HG03159 (cell line): ENCODE data around the gene PPP1R1C.

ENCODE experiments used
- ATAC-seq: cut with Tn5 transposase; IDR thresholded peaks from one replicate; pipeline ENCODE4 v1.9.1; 2021; ENCODE audit warnings: mild to moderate bottlenecking, moderate library complexity; ENCODE audit not compliant: unreplicated experiment

The PPP1R1C gene

DNA sequence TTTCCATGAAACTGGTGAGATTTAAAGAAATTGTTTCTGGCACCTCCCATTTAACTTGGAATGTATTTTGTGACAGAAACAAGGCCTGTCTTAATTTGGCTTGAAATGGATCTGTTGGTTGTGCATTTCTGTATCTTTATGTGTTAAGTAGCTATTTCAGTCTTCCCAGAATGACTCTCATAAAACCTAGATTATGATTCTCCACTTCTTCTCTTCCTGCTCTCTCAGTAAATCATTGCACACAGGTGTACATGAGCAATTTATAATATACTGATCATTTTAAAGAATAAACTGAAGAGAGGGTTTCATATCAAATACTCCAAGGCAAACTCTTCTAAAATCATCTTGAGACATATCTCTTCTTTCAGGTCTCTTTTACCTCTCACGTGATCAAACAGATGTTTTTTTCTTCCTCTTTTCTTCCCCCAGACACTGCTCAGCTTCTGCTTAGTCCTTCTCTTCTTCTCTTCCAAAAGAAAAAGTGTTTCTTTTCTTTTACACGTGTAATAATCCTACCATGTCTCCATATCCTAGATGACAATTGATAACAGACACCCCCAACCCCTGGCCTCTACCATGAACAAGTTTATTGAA, 112.0 kb downstream of the PPP1R1C start:
- no peak for ATAC-seq

DNA sequence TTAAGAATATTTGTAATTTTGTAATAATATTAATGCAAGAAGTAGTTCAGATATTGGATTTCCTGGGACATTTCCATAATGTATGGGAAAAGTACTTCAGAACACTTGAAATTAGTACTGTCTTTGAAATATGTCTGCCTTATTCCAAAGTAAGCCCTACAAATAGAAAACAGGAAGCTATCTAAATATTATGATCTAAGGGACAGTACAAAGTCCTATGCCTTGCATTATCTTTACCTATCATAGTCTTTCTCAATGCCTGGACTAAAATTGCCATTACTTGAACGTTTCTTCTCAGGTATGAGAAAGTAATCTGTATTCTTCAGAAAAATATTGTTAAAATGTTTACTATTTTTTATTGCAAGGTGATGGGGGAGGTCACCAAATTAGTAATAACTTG, 113.0 kb downstream of the PPP1R1C start:
- ATAC-seq: no peak

DNA sequence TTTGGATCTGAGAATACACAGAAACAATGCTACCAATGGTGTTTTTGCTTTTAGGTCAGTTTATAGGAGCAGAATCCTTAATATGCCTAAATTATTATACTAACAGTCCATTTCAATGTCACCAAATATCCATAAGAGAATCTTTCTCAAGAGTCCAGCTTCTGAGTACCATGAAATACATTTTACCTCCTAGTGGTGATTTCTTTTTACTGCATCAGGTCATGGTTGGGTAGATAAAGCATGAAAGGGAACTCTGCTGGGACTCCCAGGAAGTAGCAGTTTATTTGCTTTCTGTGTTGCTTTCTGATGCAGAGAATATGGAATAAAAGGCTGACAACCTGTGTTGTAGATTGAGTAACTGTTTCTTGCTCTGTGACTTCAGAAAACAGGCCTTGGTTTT, 115.6 kb downstream of the PPP1R1C start:
- ATAC-seq: peak; percentile 72

DNA sequence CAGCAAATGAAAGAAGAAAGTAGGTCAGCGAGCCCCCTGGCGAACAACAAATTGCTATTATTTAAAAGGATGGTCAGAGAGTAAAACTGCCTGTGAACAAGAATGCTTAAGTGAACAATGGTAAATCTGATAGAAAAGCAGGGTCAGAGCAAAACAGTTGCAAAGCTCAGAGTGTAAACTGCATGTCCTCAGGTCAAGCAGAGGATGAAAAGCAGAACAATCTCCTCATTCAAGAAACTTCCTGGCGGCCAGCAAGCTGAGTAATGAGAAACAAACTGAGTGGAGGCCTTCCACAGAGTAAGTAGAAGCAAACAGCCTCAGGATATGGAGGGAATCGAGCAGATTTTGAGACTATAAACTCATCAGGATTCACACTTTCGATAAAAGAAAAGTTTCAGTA, 117.9 kb downstream of the PPP1R1C start:
- no peak for ATAC-seq

DNA sequence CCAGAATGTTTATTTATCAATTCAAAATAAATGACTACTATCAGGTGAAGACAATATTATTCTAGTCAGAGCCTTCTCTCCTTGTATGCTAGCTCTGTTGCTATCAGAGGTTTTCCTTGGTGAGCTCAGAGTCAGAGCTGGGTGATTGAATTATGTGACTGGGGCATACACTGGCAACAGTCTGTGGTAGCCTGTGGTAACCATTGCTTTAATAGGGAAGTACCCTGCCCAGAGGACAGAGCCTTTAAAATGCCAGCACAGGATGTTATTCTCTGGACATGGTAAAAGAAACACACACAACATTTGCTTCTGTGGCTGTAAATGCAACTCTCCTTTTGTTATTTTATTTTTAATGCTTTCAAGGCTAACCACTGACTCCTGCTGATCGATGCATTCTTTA, 124.7 kb downstream of the PPP1R1C start:
- ATAC-seq: no peak

DNA sequence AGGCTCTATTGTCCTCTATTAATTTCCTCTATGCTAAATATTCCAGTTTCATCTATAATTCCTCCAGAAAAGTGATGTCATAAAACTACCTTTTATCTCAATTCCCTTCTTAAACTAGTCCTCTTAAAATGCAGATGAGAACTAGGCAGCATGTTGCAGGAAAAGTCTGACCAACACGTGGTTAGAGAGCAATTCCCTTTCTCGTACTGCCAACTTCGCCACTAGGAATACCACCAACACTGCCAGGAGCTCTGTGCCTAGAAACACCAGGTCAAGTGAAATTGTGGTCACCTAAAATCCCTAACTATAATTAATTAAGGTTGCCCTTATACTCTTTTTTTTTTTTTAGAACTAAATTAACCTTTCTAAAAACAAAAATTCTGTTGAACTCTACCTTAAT, 127.7 kb downstream of the PPP1R1C start:
- no peak for ATAC-seq

DNA sequence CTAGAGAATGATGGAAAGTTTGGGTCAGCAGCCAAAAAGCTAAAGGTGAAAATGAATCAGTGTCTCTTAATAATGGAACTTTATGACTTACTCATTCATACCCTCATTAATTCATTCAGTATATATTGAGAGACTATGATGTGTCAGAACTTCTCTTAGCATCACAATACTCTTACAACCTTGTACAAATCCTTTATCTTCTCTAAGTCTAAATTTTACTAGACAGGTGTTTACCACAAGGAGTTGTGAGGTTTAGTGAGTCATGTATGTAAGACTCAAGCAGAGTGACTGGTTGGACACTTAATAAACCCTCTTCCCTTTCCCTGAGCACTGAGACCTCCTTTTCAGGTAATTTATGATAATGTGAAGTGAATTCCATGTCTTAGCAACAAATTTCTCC, 129.6 kb downstream of the PPP1R1C start:
- no peak for ATAC-seq

DNA sequence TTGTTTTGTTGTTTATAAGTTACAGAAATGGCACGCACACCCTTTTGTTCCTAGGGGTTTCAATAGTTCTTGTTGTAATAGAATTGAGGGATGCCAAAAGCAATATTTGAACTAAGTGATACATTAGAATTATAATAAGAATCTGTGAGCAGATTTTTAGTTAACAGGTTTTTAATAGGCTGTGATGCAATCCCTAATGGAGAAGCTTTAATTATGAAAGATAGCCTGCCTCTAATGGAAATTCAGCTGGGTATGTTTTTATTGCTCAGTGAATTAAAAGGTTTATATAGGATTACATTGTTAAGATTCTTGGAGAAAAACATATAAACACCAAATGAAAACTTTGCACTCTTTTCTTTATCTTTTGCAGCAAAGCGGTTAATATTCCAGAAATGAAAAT, 131.1 kb downstream of the PPP1R1C start:
- no peak for ATAC-seq

DNA sequence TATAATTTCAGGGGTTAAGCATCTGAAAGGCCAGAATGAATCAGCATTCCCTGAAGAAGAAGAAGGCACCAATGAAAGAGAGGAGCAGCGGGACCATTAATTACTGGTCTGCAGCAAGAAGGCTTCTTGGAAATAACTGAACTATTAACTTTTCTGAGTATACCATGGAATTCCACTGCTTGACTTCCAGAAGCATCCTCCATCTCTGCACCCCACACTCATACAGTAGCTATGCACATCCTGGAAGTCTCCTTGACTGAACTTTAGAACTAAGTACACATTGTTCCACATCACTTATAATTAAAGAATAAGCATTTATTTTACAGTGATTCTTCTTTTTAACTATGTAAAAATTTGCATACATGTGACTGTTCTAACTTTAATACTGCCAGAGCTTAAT, 131.5 kb downstream of the PPP1R1C start:
- no peak for ATAC-seq

DNA sequence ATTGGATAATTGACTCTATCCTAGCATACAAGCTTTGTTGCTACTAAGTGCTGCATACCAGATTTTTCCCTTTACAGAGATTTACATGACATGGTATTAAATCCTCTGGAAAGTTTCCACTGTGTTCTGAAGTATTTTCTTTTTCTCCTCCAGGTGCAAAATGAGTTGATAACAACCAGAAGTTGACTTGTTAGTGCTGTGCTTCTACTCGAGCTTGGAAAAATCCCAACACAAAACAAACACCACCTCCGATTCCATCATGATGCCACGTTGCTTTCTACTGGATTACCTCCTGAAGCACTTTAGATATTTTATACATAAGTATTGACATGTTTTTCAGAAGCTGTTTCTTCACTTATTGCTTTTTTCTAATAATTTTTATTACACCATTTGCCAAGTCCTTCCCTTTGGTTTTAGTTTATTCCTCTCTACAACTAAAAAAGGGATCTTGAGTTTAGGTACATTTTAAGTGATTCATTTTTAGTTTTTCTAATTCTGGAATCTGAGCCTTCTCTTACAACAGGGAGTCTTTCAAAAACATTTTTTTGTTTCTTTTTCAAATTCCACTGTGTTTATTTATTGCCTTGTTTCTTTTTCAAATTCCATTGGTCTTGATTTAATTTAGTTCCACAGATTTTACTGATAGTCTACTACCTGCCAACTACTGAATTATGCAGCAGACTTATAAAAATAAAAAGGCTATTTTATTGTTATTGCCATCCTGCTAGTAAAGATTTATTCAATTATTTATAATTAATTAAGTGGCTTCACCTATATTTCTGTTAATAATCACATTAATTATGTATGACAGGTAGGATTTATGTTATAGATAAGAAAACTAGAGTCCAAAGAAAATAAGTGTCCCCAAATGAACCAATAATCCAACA, 143.4 kb downstream of the PPP1R1C start:
- ATAC-seq: no peak

DNA sequence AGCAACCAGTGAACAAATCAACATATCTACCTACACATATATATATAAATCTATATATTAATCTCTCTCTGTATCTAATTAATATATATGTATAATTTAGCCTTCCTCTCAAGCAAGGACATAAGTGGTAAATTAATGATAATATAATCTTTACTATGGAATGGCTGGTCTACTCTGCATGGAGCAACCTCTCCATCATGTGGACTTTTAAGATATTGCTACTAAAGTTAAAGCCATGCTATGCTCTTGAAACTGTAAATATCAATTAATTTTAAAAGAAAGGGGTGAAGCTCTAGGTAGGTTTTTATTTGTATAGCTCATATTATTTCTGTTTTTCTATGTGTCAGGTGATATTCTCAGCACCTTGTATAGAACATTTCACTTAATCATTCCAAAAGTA, 147.0 kb downstream of the PPP1R1C start:
- ATAC-seq: no peak

DNA sequence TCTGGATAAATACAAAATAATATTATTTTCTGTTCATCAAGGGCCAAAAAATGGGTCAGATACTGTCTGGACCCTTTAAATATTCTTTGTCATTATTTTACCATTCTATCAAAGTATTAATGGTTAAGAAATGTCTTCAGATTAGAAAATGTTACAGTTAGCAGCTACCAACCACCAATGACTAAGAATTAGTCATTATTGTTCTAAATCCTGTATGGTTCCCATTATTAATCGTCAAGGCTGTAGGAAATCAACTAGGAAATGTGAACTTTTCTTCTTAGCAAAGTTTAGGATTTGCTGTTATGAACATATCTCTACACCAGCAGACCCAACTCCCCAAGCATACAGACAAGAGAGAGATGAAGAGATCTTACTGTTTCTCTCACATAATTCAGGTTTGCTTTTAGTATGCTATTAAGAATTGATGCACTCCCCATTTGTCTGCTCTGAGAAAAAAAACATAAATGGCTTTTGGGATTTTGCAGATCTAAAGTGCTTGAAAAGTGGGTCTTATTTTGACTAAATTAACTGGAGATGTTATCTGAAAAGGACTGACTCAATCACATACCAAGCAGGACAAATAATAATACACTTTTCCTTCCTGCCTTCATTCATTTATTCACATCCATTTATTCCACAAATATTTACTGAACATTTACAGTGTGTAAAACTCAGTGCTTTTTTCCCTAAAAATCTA, 147.7 kb downstream of the PPP1R1C start:
- no peak for ATAC-seq

DNA sequence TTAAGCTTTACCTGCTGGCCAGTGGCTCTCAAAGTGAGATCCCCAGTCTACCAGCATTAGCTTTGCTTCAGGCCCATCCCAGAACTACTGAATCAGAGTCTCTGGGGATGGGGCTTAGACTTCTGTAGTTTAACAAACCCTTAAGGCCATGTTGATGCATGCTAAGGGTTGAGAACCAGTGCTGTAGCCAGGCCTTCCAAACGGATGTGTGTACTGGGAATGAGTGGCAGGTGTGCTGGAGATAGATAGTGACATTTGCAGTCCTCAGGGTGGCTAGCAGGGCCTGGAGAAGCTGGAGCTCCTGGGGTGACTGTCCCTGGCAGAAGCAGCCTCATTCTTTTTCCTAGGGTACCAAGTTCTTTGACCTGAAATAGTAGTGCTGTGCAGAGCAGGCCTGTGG, 148.5 kb downstream of the PPP1R1C start:
- ATAC-seq: no peak

DNA sequence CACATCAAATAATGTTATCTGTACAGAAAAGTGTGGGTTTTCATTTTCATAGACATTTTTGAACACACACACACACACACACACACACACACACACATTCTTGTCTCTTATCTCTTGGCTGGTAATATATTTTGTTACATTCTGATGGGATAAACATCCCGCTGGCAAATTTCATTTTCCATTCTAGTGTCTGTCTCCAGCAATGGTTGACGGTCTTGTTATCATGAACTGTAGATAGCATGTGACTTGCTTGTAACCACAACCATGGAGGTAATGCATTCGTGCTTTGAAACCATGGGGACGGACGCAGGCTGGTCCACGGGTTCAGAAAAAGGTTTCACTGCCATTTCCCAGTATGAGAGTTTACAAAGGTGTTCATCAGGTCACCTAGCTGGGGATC, 156.4 kb downstream of the PPP1R1C start:
- no peak for ATAC-seq

DNA sequence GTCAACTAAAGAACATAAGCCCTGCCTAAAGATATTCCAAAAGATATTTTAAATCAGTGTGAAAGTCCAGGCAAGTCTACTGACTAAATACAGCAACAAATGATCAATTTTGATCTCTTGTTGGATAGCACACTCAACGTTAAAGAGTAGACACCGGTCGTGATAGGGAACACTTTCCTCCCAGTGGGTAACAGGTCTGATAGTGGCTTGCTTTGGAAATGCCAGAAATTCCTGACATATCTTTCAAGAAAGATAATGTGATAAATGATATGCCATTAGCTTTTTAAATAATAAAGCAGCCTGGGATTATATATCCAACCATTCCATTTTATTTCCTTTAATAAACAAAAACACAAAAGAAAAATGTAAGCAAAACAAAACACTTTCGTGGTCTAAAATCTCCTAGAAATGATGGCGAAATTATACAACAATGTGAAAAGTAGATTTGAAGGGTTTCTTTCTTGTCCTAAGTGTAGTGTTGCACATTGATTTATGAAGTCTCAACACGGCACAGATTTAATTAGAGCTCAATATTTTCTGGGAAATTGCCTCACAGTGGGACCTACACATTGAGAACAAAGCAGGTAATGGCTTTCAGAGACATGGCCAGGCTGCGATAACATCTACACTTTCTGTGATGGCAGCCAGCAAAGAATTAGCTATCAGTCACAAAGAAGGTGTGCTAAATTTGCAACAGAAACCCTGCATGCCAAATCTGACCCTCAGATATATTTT, 158.6 kb downstream of the PPP1R1C start:
- ATAC-seq: no peak

DNA sequence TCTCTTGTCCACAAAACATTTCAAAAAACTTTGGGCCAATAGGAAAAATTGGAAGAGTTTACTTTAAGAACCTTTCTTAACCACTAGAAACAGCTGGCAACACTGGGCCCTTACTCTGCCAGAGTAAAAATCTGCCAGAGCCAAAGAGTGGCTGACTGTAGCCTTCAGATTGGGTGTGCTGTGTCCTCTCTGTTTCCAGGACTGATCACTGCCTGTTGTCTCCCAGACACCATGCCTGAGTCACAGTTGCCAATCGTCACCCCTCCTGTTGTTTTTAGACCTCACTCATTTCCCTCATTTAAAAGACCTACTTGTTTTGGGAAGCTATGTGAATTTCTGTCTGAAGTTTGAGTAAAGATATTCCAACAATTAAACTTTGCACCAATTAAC, 159.1 kb downstream of the PPP1R1C start:
- no peak for ATAC-seq

DNA sequence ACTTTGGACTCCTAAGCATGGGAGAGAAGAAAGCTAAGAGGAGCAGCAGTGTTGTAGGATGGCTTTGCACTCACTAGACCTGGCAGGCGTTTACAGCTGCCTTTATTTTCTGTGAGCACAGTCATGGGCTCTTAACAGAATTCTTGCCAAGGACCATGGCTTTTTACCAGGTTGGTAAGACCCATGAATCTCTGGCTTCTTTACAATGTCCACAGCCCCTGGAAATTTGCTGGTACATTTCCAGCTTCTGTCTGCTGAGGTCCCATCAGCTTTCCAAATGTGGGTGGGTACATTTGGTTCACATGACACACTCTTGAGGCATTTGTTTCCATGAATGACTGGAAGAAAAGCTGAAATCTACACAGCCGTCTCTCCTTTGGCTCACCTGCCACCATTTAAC, 162.7 kb downstream of the PPP1R1C start:
- ATAC-seq: no peak

DNA sequence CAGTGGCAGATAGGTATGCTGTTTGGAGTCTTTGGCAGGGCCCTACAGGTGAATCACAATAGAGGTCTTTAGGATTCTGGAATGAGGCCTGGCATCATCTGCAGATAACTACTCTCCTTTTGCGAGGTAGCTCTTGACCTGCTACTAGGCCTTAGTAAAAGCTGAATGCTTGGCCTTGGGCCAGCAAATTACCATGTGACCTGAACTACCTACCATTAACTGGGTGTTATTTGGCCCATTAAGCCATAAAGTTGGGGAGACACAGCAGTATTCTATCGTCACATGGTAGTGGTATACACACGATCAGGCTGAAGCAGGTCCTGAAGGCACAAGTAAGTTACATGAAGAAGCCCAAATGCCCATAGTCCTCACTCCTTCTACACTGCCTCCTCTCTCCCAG, 178.2 kb downstream of the PPP1R1C start:
- no peak for ATAC-seq

DNA sequence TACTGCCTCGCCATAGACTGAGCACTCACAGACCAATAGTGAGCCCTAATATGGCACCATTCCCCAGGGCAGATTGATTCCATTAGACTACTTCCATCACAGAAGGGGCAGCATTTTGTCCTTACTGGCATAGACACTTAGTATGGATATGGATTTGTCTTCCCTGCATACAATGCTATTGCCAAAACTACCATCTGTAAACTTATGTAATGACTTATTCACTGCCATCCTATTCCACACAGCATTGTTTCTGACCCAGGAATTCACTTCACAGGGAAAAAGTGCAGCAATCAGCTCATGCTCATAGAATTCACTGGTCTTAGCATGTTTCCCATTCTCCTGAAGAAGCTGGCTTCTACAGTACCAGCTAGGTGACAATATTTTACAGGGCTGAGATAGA, 179.0 kb downstream of the PPP1R1C start:
- no peak for ATAC-seq

DNA sequence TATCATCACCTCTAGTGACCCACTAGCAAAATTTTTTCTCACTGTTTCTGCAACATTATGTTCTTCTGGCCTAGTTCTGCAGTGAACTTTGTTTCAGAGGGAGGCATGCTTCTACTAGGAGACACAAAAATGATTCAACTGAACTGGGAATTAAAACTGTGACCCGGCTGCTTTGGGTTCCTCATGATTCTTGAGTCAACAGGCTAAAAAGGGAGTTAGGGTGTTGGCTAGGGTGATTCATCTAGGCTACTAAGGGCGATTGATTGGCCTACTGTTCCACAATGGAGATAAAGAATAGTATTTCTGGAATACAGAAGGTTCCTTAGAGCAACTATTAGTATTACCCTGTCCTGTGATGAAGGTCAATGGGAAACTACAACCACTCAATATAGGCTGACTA, 179.5 kb downstream of the PPP1R1C start:
- no peak for ATAC-seq

DNA sequence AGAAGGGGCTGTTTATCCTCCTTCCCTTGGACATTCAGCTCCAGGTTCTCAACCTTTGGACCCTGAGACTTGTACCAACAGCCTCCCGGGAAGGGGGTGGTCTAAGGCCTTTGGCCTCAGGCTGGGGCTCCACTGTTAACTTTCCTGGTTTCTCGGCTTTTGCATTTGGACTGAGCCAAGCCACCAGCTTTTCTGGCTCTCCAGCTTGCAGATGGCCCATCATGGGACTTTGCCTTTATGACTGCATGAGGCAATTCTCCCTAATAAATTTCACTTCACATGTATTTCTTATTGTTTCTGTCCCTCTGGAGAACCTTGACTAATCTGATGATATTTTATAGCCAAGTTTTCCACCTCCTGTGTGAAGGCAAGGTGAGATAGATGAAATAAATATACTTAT, 180.8 kb downstream of the PPP1R1C start:
- no peak for ATAC-seq
